HG02571 (cell line): Measurements from ENCODE around the gene ELL3.
"Not testable (repeated sequence)": the region's sequence is repeated elsewhere in the genome, so short reads cannot be mapped to it uniquely, and the experiment has no call there.

ENCODE experiments used
- ATAC-seq: cut with Tn5 transposase; IDR thresholded peaks from one replicate; pipeline ENCODE4 v1.9.1; 2021; ENCODE audit warnings: mild to moderate bottlenecking, moderate library complexity; ENCODE audit not compliant: unreplicated experiment

Gene ELL3

GRCh38 chr15:43728053-43728725 lies 48.6 kb downstream of the ELL3 start:
- ATAC-seq, result not testable (repeated sequence)

- not testable (repeated sequence) for ATAC-seq
Observed at GRCh38 chr15:43726306-43726705, 50.5 kb downstream of the ELL3 start.

GRCh38 chr15:43723151-43723550 lies 53.6 kb downstream of the ELL3 start:
- no peak for ATAC-seq
